Measurements from ENCODE around the gene ZNHIT3. TPM values are rescaled to one million over a fixed set of nuclear protein-coding genes. Genes with fewer than 3 reads are reported as not detected.

ZNHIT3 gene
- total RNA-seq, 2 donors from 2014 or later = 13.8 to 27.1 TPM

DNA sequence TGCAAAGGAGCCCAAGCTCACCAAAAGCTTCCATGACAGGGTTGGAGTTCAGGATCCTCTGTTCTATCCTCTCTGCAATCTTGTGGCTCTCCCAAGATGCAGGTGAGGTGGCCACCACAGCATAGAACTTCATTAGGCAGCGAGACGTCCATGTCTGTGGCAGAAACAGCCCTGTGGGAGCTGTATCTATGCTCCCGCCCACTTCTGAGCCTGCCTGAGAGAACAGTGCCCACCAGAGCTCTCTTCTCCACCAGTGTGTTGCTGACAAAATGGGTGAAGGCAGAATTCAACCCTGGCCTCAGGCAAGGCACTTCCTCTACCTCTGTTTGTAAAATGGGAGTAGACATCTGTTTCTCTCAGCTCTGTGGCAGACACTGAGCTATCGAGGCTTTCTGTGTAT, 29.4 kb downstream of the ZNHIT3 start:
- peaks cover 6% of the 10 kb centered on the region for H3K36me3 ChIP-seq
- DNase-seq (ENCODE audit: low spot score) (no peak), ATAC-seq (ENCODE audit: insufficient number of reproducible peaks, low FRiP score, low read depth) (no peak)
- TF ChIP-seq, protein P1, sequence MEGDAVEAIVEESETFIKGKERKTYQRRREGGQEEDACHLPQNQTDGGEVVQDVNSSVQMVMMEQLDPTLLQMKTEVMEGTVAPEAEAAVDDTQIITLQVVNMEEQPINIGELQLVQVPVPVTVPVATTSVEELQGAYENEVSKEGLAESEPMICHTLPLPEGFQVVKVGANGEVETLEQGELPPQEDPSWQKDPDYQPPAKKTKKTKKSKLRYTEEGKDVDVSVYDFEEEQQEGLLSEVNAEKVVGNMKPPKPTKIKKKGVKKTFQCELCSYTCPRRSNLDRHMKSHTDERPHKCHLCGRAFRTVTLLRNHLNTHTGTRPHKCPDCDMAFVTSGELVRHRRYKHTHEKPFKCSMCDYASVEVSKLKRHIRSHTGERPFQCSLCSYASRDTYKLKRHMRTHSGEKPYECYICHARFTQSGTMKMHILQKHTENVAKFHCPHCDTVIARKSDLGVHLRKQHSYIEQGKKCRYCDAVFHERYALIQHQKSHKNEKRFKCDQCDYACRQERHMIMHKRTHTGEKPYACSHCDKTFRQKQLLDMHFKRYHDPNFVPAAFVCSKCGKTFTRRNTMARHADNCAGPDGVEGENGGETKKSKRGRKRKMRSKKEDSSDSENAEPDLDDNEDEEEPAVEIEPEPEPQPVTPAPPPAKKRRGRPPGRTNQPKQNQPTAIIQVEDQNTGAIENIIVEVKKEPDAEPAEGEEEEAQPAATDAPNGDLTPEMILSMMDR (IDR thresholded peaks at IDR 0.05) = no peak
- no peak overlapping the region for H3K4me3 ChIP-seq
- no peaks in the 10 kb centered on the region for H3K27me3 ChIP-seq (replicated peaks; ENCODE audit: insufficient read depth)
- no peaks in the 10 kb centered on the region for H3K4me1 ChIP-seq (ENCODE audit: control insufficient read depth in 1 of 2, low read depth in 2 of 2)
- H3K27ac ChIP-seq = no peak overlapping the region
- no peaks in the 10 kb centered on the region for H3K9me3 ChIP-seq

DNA sequence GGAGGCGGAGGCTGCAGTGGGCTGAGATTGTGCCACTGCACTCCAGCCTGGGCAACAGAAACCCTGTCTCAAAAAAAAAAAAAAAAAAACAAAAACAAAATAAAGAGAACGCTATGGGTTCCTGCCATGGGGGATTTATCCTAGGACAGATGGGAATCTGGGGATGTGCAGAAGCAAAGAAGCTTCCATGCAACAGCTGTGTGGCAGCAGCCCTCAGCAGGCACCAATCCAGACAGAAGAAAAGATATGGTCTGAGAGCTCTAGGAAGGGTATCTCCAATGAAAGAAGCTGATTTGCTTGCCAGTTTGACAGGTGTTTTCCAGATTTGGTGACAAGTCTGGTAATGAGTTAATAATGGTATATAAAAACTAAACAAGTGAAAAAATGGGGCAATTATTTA, 36.6 kb downstream of the ZNHIT3 start:
- Histone ChIP-seq H3K36me3 (peaks cover 24% of the 10 kb centered on the region), H3K27ac (no peak overlapping the region), H3K4me3 (no peak overlapping the region), H3K27me3 (replicated peaks; ENCODE audit: insufficient read depth) (no peaks in the 10 kb centered on the region), H3K4me1 (ENCODE audit: control insufficient read depth in 1 of 2, low read depth in 2 of 2) (no peaks in the 10 kb centered on the region), H3K9me3 (no peaks in the 10 kb centered on the region)
- TF ChIP-seq, protein P1 (IDR thresholded peaks at IDR 0.05) = no peak
- DNase-seq (ENCODE audit: low spot score) (no peak), ATAC-seq (ENCODE audit: insufficient number of reproducible peaks, low FRiP score, low read depth) (no peak)

DNA sequence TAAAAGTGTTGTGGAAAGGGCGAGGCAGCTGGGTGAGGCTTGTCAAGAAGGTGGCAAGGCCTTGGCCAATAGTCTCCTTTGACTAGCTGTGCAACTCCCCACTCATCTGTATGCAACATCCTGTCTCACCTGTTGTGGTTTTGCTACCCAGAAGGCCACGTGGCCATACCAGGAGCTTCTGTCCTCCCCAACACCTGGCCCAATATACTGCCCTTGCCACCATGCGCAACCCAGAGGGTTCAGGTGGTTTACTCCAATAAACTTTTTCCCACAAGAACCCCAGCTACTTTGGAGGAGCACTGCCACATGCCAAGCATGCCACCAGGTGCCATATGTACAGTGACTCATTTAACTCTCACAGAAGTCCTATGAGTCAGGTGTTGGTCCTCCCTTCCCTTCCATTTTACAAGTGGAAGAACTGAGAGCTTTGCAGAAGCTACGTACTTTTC, 38.0 kb downstream of the ZNHIT3 start:
- no peak for ATAC-seq (ENCODE audit: insufficient number of reproducible peaks, low FRiP score, low read depth)
- Histone ChIP-seq H3K4me1 (ENCODE audit: control insufficient read depth in 1 of 2, low read depth in 2 of 2) (no peaks in the 10 kb centered on the region), H3K27me3 (replicated peaks; ENCODE audit: insufficient read depth) (no peaks in the 10 kb centered on the region), H3K9me3 (no peaks in the 10 kb centered on the region), H3K27ac (no peak overlapping the region), H3K4me3 (no peak overlapping the region), H3K36me3 (peaks cover 29% of the 10 kb centered on the region)
- TF ChIP-seq, protein P1 (IDR thresholded peaks at IDR 0.05) = no peak
- no peak for DNase-seq (ENCODE audit: low spot score)

DNA sequence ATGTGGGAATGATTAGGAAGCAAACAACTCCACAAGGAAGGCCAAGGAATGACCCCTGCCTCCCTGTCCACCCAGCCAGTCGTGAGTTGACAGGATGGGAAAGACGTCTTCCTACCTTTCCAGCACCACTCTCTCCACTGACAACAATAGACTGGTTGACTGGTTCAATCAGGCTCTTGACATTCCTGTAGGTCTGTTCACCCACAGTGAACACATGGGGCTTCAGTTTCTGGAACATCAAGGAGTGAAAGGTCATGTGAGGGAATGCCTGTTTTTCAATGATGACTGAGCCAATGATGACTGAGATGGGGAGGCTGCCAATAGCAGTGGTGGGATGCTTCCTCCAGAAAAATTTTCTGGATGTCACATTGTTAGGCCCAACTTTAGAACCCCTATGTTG, 38.6 kb downstream of the ZNHIT3 start:
- Histone ChIP-seq H3K27me3 (replicated peaks; ENCODE audit: insufficient read depth) (no peaks in the 10 kb centered on the region), H3K27ac (no peak overlapping the region), H3K9me3 (no peaks in the 10 kb centered on the region), H3K36me3 (peaks cover 29% of the 10 kb centered on the region), H3K4me3 (no peak overlapping the region), H3K4me1 (ENCODE audit: control insufficient read depth in 1 of 2, low read depth in 2 of 2) (no peaks in the 10 kb centered on the region)
- TF ChIP-seq, protein P1 (IDR thresholded peaks at IDR 0.05) = no peak
- ATAC-seq (ENCODE audit: insufficient number of reproducible peaks, low FRiP score, low read depth) = no peak
- DNase-seq (ENCODE audit: low spot score) = no peak

DNA sequence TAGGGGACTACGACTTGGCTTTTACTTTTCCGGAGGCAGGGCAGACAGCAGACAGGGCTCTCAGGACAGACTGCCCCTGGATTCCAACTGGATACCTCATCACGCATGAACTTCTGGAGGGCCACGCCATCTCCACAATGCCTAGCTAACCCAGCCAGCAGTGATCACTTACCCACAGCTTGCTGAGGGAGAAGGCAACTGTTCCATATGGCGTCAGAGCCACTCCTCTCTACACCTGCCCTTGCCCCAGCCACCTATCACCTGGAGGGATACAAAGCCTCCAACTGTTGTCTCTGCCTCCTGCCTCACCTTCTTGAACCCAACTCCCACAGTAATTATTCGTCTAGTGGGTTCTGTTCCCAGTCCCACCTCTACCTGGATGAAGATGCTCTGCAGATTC, 39.4 kb downstream of the ZNHIT3 start:
- H3K9me3 ChIP-seq = no peaks in the 10 kb centered on the region
- H3K4me1 ChIP-seq (ENCODE audit: control insufficient read depth in 1 of 2, low read depth in 2 of 2) = no peaks in the 10 kb centered on the region
- no peak overlapping the region for H3K27ac ChIP-seq
- no peaks in the 10 kb centered on the region for H3K27me3 ChIP-seq (replicated peaks; ENCODE audit: insufficient read depth)
- peaks cover 26% of the 10 kb centered on the region for H3K36me3 ChIP-seq
- ATAC-seq (ENCODE audit: insufficient number of reproducible peaks, low FRiP score, low read depth) = no peak
- TF ChIP-seq, protein P1 (IDR thresholded peaks at IDR 0.05) = no peak
- no peak for DNase-seq (ENCODE audit: low spot score)
- no peak overlapping the region for H3K4me3 ChIP-seq

Measured in thoracic aorta (tissue), 2 donors.